Posterior cingulate gyrus (tissue), 11 donors: ENCODE measurements around the gene HLA-DQB1.
A peak's percentile ranks its signal among the peaks of the same experiment; 100 is the strongest.
"Not testable (repeated sequence)": the region's sequence is repeated elsewhere in the genome, so short reads cannot be mapped to it uniquely, and the experiment has no call there.

ENCODE experiments used
- DNase-seq, 10 donors: peaks; one replicate each; pipeline versions ENCODE4 v3.0.0 to v3.0.0-alpha.2; 2020 to 2021; ENCODE audit warnings: mixed read lengths in 3 of 10
- intact Hi-C: fragments of 100-400 bp; cut with DNase I; formaldehyde crosslinking; loops from one replicate; pipeline ENCODE4 v1.15.1; 2023

Gene HLA-DQB1

GRCh38 chr6:32635526-32636123 lies 30.8 kb downstream of the HLA-DQB1 start:
- intact Hi-C loops = no loop called here
- no peak for DNase-seq

DNA sequence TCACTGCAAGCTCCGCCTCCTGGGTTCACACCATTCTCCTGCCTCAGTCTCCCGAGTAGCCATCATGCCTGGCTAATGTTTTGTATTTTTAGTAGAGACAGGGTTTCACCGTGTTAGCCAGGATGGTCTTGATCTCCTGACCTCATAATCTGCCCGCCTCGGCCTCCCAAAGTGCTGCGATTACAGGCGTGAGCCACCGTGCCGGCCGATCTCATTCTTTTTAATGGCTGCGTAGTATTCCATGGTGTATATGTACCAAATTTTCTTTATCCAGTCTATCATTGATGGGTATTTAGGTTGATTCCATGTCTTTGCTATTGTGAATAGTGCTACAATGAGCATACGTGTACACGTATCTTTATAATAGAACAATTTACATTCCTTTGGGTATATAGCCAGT lies 36.7 kb downstream of the HLA-DQB1 start:
- not testable (repeated sequence) for DNase-seq

DNA sequence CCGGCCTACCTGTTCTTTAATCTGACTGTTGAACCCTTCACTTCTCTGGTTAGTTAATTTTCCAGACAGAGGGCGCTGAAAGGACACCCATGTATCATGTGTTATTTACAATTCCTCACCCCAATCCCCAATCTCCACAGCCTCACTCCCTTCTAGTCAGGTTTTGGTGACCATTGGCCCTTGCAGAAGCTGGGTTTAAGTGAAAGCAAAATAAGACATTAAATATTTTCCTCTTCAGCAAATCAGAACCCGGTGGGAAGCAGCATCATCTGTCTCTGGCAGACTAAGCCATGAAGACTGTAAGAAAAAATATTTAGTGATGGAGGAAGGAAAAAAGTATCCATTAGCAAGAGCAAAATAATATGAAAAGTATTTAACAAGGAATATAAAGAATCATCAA lies 38.6 kb downstream of the HLA-DQB1 start:
- peak in 1 of 10 donors; percentile 7 for DNase-seq
- intact Hi-C loops = no loop called here

More for the DNA sequence above, 36.7 kb downstream of the HLA-DQB1 start:
- intact Hi-C loops = not testable (repeated sequence)

DNA sequence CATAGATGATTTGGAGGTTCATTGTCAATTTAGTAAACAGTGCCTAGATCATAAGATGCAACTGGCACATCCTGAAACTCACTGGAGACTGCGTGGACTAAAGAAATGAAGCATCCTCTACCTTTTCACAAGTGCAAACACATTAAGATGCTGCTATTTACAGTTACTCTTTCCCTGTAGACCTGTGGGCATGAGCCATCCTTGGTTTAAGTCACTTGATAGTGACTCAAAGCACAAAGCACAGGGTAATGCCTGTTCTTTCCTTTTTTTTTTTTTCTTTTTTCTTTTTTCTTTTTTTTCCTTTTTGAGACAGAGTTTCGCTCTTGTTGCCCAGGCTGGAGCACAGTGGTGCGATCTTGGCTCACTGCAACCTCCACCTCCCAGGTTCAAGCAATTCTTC lies 39.2 kb downstream of the HLA-DQB1 start:
- DNase-seq = no peak

GRCh38 chr6:32625137-32625536 lies 41.3 kb downstream of the HLA-DQB1 start:
- DNase-seq = no peak
- intact Hi-C loops = no loop called here

More for the DNA sequence above, 39.2 kb downstream of the HLA-DQB1 start:
- intact Hi-C loops = no loop called here

DNA sequence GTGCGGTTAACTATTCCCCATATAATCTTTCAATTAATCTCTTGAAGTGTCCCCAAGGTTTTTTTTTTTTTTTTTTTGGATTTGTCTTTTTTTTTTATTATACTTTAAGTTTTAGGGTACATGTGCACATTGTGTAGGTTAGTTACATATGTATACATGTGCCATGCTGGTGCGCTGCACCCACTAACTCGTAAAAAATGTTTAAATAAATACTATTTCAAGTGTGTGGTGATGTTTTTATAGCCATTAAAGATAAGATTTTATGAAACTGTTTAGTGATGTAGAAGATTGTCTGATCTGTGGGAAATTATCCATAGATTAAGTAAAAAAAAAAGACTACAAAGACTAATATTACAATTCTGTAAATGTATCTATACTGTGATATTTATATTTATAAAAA lies 41.9 kb downstream of the HLA-DQB1 start:
- intact Hi-C loops = no loop called here
- no peak for DNase-seq

GRCh38 chr6:32623693-32624092 lies 42.8 kb downstream of the HLA-DQB1 start:
- intact Hi-C loops = no loop called here
- DNase-seq = no peak

GRCh38 chr6:32622545-32623401 lies 43.7 kb downstream of the HLA-DQB1 start:
- intact Hi-C loops = no loop called here
- no peak for DNase-seq

- DNase-seq = no peak
- intact Hi-C loops = no loop called here
Observed at GRCh38 chr6:32621372-32621771, 45.1 kb downstream of the HLA-DQB1 start.

GRCh38 chr6:32617751-32618150 lies 48.7 kb downstream of the HLA-DQB1 start:
- no peak for DNase-seq
- intact Hi-C loops = no loop called here

DNA sequence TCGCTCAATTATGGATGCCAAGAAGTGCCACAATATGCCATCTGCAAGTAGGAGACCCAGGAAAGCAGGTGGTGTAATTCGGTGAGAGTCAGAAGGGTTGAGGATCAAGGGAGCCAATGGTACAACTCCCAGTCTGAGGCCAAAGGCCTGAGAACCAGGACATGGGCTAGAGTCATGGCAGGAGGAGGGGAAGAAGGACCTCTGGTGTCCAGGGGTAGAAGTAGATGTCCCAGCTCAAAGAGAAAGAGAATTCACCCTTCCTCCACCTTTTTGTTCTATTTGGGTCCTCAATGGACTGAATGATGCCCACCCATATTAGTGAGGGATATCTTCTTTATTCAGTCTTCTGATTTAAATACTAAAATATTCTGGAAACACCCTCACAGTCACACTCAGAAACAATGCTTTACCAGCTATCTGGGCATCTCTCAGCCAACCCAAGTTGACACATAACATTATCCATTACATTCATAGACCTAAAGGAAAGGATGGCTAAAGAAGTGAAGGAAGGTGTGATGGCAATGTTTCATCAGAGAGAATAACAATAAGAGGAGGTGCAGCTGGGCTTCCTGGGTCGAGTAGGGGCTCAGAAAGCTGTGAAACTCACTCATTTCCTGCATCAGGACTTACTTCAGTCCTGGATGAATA lies 50.4 kb downstream of the HLA-DQB1 start:
- intact Hi-C loops = no loop called here
- DNase-seq = no peak

GRCh38 chr6:32614366-32615081 lies 51.9 kb downstream of the HLA-DQB1 start:
- intact Hi-C loops = no loop called here
- DNase-seq = no peak

DNA sequence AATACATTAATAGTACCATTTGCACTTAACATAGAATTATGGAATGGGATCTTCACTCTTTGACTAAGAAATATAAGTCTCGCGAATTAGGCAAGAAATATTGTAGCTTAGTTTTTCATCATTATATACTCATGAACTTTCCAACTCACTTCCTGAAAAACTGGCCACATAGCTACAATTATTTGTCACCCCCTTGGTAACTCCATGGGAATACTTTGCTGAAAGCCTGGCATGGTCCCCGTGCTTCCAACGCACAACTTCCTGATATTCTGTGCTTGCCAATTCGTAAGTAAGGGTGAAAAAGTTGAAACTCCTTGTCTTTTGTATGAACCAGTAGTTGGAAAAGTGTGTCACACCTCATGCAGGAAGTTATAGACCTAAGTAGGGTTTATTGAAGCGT lies 53.0 kb downstream of the HLA-DQB1 start:
- intact Hi-C loops = no loop called here

DNA sequence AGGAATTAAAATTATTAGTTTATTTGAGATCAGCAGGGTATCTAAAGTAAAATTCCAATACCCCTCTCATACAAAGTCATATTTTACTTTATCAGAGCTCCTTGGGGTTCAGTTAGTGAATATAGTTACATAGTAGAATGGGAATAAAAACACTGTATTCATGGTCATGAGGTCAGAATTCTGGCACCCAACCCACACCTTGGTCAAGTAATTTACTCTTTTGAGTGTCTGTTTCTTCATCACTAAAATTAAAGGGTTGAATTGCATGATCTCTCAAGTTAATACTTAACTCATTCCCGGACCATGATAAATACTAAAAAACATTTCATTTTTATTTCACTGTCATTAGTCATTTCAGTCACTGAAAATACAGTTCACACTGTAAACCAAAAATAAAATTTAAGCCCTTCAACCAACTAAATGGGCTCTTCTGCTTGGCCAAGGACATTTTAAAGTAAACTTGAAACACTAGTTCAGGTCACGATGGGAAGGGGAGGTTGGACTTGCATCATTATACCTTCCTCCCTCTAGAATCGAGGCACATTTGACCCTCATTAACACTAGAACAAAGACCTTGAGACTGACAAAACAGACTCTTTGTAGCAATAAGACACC lies 55.7 kb downstream of the HLA-DQB1 start:
- intact Hi-C loops = no loop called here
- DNase-seq = no peak

More for the DNA sequence above, 53.0 kb downstream of the HLA-DQB1 start:
- DNase-seq = no peak

DNA sequence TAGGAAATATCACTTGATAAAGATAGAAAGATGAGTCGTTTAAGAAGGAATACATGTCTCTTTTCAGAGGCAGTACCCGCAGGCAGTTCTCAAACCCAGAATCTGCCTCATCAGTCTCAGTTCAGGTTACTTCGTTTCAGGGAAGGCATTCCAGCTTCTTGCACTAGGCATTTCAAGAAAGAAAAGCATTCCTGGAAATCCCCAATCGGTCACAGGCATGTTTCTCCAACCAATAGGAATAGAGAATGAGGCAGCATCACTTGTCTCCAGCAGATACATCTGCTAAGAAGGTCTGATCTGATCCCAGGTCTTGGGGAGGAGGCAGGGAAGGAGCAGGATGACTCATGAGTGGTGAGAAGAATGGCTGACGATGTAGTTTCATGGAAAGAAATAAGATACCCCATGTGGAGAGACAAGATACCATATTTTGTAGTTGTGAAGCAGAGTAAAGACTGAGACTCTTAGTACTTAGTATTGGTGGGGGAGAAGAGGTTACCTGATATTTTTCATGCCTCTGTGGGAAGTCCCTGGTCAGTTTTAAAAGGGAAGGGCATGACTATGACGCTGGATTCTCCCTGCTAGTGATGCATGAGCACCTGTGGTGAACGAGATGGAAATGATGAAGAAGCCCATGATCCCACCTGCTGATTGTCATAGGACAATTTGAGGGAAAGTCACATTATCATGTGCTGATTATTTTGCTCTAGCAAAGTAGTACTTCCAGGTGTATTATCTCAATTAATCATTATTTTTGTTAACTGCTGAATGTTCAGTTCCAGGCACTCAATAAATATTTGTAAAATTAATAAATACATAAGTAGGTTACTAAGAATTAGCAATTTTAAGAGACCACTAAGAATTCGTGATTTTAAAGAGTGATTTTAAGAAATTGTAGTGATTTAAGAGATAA lies 56.5 kb downstream of the HLA-DQB1 start:
- peak in 3 of 10 donors; percentile 13 to 39 (median 25) for DNase-seq
- intact Hi-C loops = no loop called here
